GM12875 (cell line): ENCODE results near the gene LEF1.
A peak's percentile ranks its signal among the peaks of the same experiment; 100 is the strongest.

Experiments
- H3K4me3 ChIP-seq: one replicate; pipeline ENCODE4 v1.5.1; 2011; ENCODE audit warnings: low read depth, low read length, control low read depth
- TF ChIP-seq, protein P1 (sequence below): IDR thresholded peaks from 2 replicates; pipeline ENCODE4 v1.5.1; 2011; ENCODE audit warnings: low read depth, mild to moderate bottlenecking, control low read depth, inconsistent platforms, low read length, moderate library complexity, borderline replicate concordance; ENCODE audit not compliant: insufficient read depth

The LEF1 gene

DNA sequence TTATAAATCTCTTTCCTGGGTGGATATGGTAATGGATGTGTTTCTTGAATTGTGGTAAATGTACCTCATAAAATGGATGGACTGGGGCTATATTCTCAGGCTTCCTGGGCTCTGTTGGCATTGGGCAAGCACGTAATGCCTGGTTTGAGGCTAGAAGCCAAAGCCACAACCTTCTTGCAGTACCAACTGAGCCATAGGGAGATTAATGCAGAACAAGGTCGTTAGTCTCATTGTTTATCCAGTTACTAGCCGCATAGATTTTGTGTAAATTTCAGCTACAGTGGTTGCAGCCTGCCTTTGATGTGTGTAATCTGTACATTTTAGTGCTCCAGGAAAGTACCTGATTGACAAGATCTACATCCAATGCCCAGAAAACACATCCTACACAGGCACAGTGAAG, 7.2 kb upstream of the LEF1 start:
- H3K4me3 ChIP-seq = no peak overlapping the region
- TF ChIP-seq, protein P1, sequence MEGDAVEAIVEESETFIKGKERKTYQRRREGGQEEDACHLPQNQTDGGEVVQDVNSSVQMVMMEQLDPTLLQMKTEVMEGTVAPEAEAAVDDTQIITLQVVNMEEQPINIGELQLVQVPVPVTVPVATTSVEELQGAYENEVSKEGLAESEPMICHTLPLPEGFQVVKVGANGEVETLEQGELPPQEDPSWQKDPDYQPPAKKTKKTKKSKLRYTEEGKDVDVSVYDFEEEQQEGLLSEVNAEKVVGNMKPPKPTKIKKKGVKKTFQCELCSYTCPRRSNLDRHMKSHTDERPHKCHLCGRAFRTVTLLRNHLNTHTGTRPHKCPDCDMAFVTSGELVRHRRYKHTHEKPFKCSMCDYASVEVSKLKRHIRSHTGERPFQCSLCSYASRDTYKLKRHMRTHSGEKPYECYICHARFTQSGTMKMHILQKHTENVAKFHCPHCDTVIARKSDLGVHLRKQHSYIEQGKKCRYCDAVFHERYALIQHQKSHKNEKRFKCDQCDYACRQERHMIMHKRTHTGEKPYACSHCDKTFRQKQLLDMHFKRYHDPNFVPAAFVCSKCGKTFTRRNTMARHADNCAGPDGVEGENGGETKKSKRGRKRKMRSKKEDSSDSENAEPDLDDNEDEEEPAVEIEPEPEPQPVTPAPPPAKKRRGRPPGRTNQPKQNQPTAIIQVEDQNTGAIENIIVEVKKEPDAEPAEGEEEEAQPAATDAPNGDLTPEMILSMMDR = no peak

GRCh38 chr4:108174856-108175255, 6.1 kb upstream of the LEF1 start:
- TF ChIP-seq, protein P1 = no peak
- no peak overlapping the region for H3K4me3 ChIP-seq

GRCh38 chr4:108173599-108174057, 4.9 kb upstream of the LEF1 start:
- H3K4me3 ChIP-seq = peak overlapping the region; percentile 61

DNA sequence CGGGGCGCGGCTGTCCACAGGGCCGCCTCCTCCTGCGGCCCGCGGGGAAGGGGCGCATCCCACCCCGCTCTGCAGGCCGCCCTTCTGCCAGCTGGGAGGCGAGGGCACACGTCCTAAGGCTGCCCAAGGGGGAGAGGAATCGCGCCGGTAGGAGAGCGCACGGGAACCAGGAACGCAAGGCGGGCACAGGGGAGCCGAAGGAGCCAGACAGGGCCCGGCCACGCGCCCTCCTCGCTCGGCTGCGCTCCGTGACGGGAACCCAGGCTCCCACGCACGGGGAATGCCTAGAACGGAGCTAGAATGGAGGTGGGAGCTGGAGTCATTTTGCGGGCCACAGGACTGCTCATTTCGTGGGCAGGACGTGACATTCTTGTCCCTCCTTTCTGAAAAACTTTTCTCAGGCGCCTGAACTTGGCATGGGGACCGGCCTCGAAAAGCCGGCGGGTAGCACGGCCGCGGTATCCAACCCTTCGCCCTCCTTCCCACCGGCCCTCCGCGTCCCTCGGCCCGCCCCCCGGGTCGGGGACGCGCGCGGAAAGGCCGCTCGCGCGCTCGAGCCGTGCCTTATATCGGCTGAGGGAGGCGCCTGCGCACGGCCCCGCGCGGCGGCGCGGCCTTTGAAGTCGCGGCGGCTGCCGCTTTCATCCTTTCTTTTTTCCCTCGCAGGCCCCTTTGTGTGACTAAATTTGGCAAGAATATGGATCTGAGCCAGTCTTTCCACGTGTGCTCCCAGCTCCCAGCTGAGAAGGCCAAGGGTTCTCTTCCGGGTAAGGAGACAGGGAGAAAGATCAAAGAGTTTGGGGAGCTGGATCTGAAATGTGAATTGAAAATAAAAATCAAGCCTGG, 4.2 kb upstream of the LEF1 start:
- peak overlapping the region; percentile 61 for H3K4me3 ChIP-seq
- TF ChIP-seq, protein P1 = no peak

More at GRCh38 chr4:108173599-108174057, 4.9 kb upstream of the LEF1 start:
- TF ChIP-seq, protein P1 = no peak

DNA sequence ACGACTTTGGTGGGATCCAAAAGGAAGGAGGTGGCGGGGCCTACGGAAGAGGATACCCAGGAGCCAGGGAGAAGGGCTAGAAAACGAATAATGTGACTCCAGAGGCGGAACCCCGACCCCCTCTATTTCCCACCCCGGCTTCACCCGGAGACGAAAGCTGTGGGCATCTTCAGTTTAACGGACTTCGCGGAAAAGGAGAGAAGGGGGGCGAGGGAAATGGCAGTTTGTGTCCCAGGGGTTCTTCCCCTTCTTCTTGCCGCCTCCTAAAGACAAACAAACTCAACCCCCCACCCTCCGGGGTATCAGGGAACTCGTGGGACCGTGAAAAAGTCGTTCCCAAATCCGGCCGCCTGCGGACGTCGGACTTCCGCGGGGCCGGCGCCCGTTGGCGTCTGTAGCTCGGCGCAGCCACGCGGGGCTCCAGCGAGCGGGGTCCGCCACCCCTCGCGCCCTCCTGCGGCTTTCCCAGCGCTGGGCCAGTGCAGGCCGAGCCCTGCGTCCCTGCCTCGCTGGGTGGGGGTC, 3.6 kb upstream of the LEF1 start:
- H3K4me3 ChIP-seq = peak overlapping the region; percentile 61
- TF ChIP-seq, protein P1 = peak; percentile 40; the same call in 1 of the 2 replicates

- no peak overlapping the region for H3K4me3 ChIP-seq
These were observed 2.9 kb upstream of the LEF1 start for GRCh38 chr4:108171339-108172230.

More at GRCh38 chr4:108171339-108172230, 2.9 kb upstream of the LEF1 start:
- TF ChIP-seq, protein P1 = no peak
